Measurements from ENCODE around the gene STK10.

- TF ChIP-seq, protein P1, sequence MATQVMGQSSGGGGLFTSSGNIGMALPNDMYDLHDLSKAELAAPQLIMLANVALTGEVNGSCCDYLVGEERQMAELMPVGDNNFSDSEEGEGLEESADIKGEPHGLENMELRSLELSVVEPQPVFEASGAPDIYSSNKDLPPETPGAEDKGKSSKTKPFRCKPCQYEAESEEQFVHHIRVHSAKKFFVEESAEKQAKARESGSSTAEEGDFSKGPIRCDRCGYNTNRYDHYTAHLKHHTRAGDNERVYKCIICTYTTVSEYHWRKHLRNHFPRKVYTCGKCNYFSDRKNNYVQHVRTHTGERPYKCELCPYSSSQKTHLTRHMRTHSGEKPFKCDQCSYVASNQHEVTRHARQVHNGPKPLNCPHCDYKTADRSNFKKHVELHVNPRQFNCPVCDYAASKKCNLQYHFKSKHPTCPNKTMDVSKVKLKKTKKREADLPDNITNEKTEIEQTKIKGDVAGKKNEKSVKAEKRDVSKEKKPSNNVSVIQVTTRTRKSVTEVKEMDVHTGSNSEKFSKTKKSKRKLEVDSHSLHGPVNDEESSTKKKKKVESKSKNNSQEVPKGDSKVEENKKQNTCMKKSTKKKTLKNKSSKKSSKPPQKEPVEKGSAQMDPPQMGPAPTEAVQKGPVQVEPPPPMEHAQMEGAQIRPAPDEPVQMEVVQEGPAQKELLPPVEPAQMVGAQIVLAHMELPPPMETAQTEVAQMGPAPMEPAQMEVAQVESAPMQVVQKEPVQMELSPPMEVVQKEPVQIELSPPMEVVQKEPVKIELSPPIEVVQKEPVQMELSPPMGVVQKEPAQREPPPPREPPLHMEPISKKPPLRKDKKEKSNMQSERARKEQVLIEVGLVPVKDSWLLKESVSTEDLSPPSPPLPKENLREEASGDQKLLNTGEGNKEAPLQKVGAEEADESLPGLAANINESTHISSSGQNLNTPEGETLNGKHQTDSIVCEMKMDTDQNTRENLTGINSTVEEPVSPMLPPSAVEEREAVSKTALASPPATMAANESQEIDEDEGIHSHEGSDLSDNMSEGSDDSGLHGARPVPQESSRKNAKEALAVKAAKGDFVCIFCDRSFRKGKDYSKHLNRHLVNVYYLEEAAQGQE (IDR thresholded peaks at IDR 0.05; ENCODE audit: low read depth): no peak
- TF ChIP-seq EP300 (IDR thresholded peaks at IDR 0.05; ENCODE audit: borderline replicate concordance): no peak
- no peak for TF ChIP-seq EGR1 (IDR thresholded peaks at IDR 0.05)
- no peak for TF ChIP-seq NFIC (IDR thresholded peaks at IDR 0.05)
- no peak for TF ChIP-seq TCF12 (IDR thresholded peaks at IDR 0.05; ENCODE audit: low read depth)
- TF ChIP-seq TEAD4 (IDR thresholded peaks at IDR 0.05): no peak
- TF ChIP-seq RAD21 (IDR thresholded peaks at IDR 0.05; ENCODE audit: low read depth): no peak
- TF ChIP-seq, protein P2, sequence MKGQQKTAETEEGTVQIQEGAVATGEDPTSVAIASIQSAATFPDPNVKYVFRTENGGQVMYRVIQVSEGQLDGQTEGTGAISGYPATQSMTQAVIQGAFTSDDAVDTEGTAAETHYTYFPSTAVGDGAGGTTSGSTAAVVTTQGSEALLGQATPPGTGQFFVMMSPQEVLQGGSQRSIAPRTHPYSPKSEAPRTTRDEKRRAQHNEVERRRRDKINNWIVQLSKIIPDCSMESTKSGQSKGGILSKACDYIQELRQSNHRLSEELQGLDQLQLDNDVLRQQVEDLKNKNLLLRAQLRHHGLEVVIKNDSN (IDR thresholded peaks at IDR 0.05): no peak
- TF ChIP-seq CEBPB (IDR thresholded peaks at IDR 0.05): no peak
- TF ChIP-seq CREB1 (IDR thresholded peaks at IDR 0.05; ENCODE audit: low read depth): no peak
- no peak for TF ChIP-seq TAF1 (IDR thresholded peaks at IDR 0.05; ENCODE audit: low read depth)
- no peak for TF ChIP-seq YY1 (IDR thresholded peaks at IDR 0.05; ENCODE audit: low read depth)
- no peak for TF ChIP-seq ZBTB7A (IDR thresholded peaks at IDR 0.05; ENCODE audit: low read depth)
- TF ChIP-seq, protein P3, sequence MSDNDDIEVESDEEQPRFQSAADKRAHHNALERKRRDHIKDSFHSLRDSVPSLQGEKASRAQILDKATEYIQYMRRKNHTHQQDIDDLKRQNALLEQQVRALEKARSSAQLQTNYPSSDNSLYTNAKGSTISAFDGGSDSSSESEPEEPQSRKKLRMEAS (IDR thresholded peaks at IDR 0.05): no peak
These were observed 98.5 kb downstream of the STK10 start for GRCh38 chr5:172089298-172090117.

Data from Ishikawa (cell line).